GM12878 (cell line): Measurements from ENCODE around the gene GPR153. TPM values are rescaled to one million over a fixed set of nuclear protein-coding genes. Genes with fewer than 3 reads are reported as not detected.

Source experiments
- ATAC-seq: fragments of 200-7000 bp; cut with Tn5 transposase; 3 replicates; pipeline ENCODE4 v1.9.1; 2020; ENCODE audit warnings: mild to moderate bottlenecking, moderate library complexity
- BruUV-seq: library from RNA; stranded (reverse); fragments of 400-500 nt; replicated peaks from 2 replicates; lab custom pipeline; 2021; lab: Mats Ljungman, UMichigan
- CTCF ChIA-PET: fragments of 300-600 bp; sonication (Branson Sonifier 250); formaldehyde crosslinking; extraction: SDS; loops from one replicate; lab custom pipeline; 2021; ENCODE audit warnings: inconsistent platforms; lab: Yijun Ruan, JAX
- POLR2A ChIA-PET: fragments of 350-600 bp; formaldehyde crosslinking; extraction: SDS; loops from one replicate; lab custom pipeline; 2021; ENCODE audit warnings: inconsistent platforms; lab: Charles Lee
- RAD21 ChIA-PET: fragments of 300-600 bp; sonication (Branson Sonifier 250); formaldehyde crosslinking; loops from one replicate; lab custom pipeline; 2023; ENCODE audit warnings: antibody characterized with exemption; ENCODE audit not compliant: unreplicated experiment; lab: Charles Lee
- SMC1A ChIA-PET: fragments of 300-600 bp; sonication (Branson Sonifier 250); formaldehyde crosslinking; loops from one replicate; lab custom pipeline; 2023; ENCODE audit not compliant: unreplicated experiment, uncharacterized antibody; lab: Charles Lee
- DNase-seq: peaks from one replicate; pipeline ENCODE4 v3.0.0-alpha.2; 2011; ENCODE audit warnings: low read depth, low spot score
- FAIRE-seq: peaks from 3 replicates; lab custom pipeline; 2011; peaks lifted over from hg19 to GRCh38; lab: Jason Lieb, UNC
- H2AFZ ChIP-seq: 2 replicates; pipeline ENCODE4 v1.6.0; 2011; ENCODE audit warnings: low read depth, low read length, control low read depth; ENCODE audit not compliant: control insufficient read depth
- H3K27ac ChIP-seq: 2 replicates; pipeline ENCODE4 v1.5.1; 2011; ENCODE audit warnings: control low read depth; ENCODE audit not compliant: control insufficient read depth, insufficient read depth
- H3K27me3 ChIP-seq, 2 experiments: replicated peaks in 1 of 2; 2 replicates each; pipeline versions ENCODE4 v1.6.0 to v1.6.1; 2011; ENCODE audit warnings: low read length in 1 of 2; ENCODE audit not compliant: control insufficient read depth in 2 of 2, insufficient read depth in 2 of 2
- H3K36me3 ChIP-seq, 2 experiments: 2 replicates each; pipeline ENCODE4 v1.5.1; 2011; ENCODE audit warnings: low read length in 1 of 2; ENCODE audit not compliant: control insufficient read depth in 2 of 2, insufficient read depth in 2 of 2
- H3K4me1 ChIP-seq: 2 replicates; pipeline ENCODE4 v1.6.1; 2011; ENCODE audit warnings: mild to moderate bottlenecking, low read length, moderate library complexity, mixed read lengths; ENCODE audit not compliant: control insufficient read depth, insufficient read depth
- H3K4me2 ChIP-seq: 2 replicates; pipeline ENCODE4 v1.6.0; 2011; ENCODE audit warnings: control low read depth; ENCODE audit not compliant: control insufficient read depth, insufficient read depth
- H3K4me3 ChIP-seq: fragments of 200-600 bp; sonication (generic); 2 replicates; pipeline ENCODE4 v1.5.1; 2016
- H3K79me2 ChIP-seq: 2 replicates; pipeline ENCODE4 v1.6.0; 2011; ENCODE audit warnings: low read length; ENCODE audit not compliant: control insufficient read depth, insufficient read depth
- H3K9ac ChIP-seq: 2 replicates; pipeline ENCODE4 v1.8.0; 2011; ENCODE audit warnings: low read length, control low read depth, mixed read lengths; ENCODE audit not compliant: control insufficient read depth, insufficient read depth
- H3K9me3 ChIP-seq: replicated peaks from 3 replicates; pipeline ENCODE4 v1.5.1; 2011; ENCODE audit warnings: mild to moderate bottlenecking, low read length; ENCODE audit not compliant: control insufficient read depth, insufficient read depth
- H4K20me1 ChIP-seq: 2 replicates; pipeline ENCODE4 v1.6.0; 2011; ENCODE audit not compliant: control insufficient read depth, insufficient read depth
- HCFC1 ChIP-seq: fragments of 150-350 bp; IDR thresholded peaks from 2 replicates; pipeline ENCODE4 v1.6.1; 2014; ENCODE audit warnings: low read length
- MEF2A ChIP-seq: IDR thresholded peaks from 2 replicates; pipeline ENCODE4 v1.6.1; 2011; ENCODE audit warnings: low read depth, mild to moderate bottlenecking, low read length, moderate library complexity; ENCODE audit not compliant: insufficient read depth
- MEF2B ChIP-seq: fragments of 450-650 bp; IDR thresholded peaks from 2 replicates; pipeline ENCODE4 v1.6.1; 2018; ENCODE audit warnings: mild to moderate bottlenecking, moderate library complexity; ENCODE audit not compliant: partially characterized antibody, poor library complexity, severe bottlenecking
- TCF7 ChIP-seq: IDR thresholded peaks from 2 replicates; pipeline ENCODE4 v1.6.1; 2014; ENCODE audit warnings: antibody characterized with exemption, borderline replicate concordance
- WRNIP1 ChIP-seq: IDR thresholded peaks from 2 replicates; pipeline ENCODE4 v1.6.1; 2011; ENCODE audit warnings: low read depth, low read length, improper control_type of control experiment, borderline replicate concordance
- YY1 ChIP-seq: IDR thresholded peaks from 2 replicates; pipeline ENCODE4 v1.6.1; 2011; ENCODE audit warnings: low read depth, mild to moderate bottlenecking, low read length
- WGBS: methylation state at CpG from one replicate; pipeline ENCODE4 v1.1.6; 2016; ENCODE audit warnings: low lambda C conversion rate; ENCODE audit not compliant: insufficient replicate concordance, insufficient coverage; ENCODE audit errors: missing lambda C conversion rate; 5-methylcytosine and 5-hydroxymethylcytosine counted together
- in situ Hi-C: fragments of 300-500 bp; cut with MboI; formaldehyde crosslinking; loops from 9 replicates; pipeline ENCODE4 v1.14.3; 2018; ENCODE audit warnings: mixed read lengths
- intact Hi-C: fragments of 100-400 bp; cut with micrococcal nuclease; formaldehyde crosslinking; loops from one replicate; pipeline ENCODE4 v1.14.2; 2022; ENCODE audit not compliant: unreplicated experiment
- polyA plus RNA-seq, 11 experiments: library from polyadenylated mRNA; depleted of rRNA in 4 of 11; unstranded in 6 of 11; stranded (reverse) in 5 of 11; fragments of >200 nt; fragmentation: Nextera tagmentation in 4 of 11; fragmentation: Illumina TruSeq in 1 of 11; extraction: Ambion mirVana in 4 of 11; extraction: Trizol in 1 of 11; gene quantifications; 1 replicate in 1 of 11; 2 replicates in 10 of 11; pipeline versions ENCODE4 v1.2.1 to v1.2.3, GENCODE V29; 2011 to 2016; ENCODE audit warnings: inconsistent platforms in 2 of 11, missing spikeins in 2 of 11, low read depth in 1 of 11
- total RNA-seq, 4 experiments: library from RNA; depleted of rRNA in 3 of 4; stranded (reverse); fragments of >200 nt in 3 of 4; fragmentation: Illumina TruSeq in 1 of 4; extraction: Trizol in 1 of 4; gene quantifications; 2 replicates each; pipeline versions ENCODE4 v1.2.1 to v1.2.3, GENCODE V29; 2013 to 2021
- TF ChIP-seq, protein P1 (sequence below): fragments of 450-650 bp; IDR thresholded peaks from 2 replicates; pipeline ENCODE4 v1.6.1; 2017; ENCODE audit warnings: borderline replicate concordance
- TF ChIP-seq, protein P2 (sequence below): IDR thresholded peaks from 2 replicates; pipeline ENCODE4 v1.6.1; 2011; ENCODE audit warnings: low read depth, low read length, improper control_type of control experiment, borderline replicate concordance
- TF ChIP-seq, protein P3 (sequence below): IDR thresholded peaks from 2 replicates; pipeline ENCODE4 v1.6.1; 2011; ENCODE audit warnings: borderline replicate concordance, low read depth, mild to moderate bottlenecking, moderate library complexity, mixed read lengths, low read length; ENCODE audit not compliant: insufficient read depth; ENCODE audit errors: extremely low read length

GPR153 gene
- total and polyA plus RNA-seq, 10 of the 15 experiments (the other 5 are each of a cell fraction or from before 2014, with no cell fraction given), result 0.04 to 2.2 (median 0.54) TPM

DNA sequence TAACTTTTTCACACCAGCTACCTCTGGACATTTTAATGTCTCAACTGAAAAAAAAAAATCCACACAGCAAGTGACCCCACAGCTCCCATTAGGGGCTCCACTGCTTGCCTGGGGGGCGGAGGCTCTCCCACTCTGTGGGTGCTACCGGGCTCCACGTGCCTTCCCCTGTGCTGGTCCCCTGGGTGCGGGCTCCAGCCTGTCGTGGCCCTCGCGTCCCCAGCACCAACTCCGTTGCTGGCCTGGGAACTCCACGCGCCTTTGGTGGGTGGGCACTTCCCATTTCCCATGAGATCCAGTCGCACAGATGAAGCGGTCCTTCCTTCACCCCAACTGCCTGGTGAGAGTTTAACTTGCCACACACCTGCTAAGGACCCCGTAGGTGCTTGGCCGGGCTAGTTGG lies 27.1 kb upstream of the GPR153 start (continued):
- TF ChIP-seq, protein P1, sequence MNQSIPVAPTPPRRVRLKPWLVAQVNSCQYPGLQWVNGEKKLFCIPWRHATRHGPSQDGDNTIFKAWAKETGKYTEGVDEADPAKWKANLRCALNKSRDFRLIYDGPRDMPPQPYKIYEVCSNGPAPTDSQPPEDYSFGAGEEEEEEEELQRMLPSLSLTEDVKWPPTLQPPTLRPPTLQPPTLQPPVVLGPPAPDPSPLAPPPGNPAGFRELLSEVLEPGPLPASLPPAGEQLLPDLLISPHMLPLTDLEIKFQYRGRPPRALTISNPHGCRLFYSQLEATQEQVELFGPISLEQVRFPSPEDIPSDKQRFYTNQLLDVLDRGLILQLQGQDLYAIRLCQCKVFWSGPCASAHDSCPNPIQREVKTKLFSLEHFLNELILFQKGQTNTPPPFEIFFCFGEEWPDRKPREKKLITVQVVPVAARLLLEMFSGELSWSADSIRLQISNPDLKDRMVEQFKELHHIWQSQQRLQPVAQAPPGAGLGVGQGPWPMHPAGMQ, result no peak
- no peak for TF ChIP-seq WRNIP1
- TF ChIP-seq, protein P2, sequence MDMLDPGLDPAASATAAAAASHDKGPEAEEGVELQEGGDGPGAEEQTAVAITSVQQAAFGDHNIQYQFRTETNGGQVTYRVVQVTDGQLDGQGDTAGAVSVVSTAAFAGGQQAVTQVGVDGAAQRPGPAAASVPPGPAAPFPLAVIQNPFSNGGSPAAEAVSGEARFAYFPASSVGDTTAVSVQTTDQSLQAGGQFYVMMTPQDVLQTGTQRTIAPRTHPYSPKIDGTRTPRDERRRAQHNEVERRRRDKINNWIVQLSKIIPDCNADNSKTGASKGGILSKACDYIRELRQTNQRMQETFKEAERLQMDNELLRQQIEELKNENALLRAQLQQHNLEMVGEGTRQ, result no peak
- no peak for TF ChIP-seq YY1
- TF ChIP-seq MEF2B, result no peak
- TF ChIP-seq MEF2A, result no peak
- no peak for TF ChIP-seq HCFC1

DNA sequence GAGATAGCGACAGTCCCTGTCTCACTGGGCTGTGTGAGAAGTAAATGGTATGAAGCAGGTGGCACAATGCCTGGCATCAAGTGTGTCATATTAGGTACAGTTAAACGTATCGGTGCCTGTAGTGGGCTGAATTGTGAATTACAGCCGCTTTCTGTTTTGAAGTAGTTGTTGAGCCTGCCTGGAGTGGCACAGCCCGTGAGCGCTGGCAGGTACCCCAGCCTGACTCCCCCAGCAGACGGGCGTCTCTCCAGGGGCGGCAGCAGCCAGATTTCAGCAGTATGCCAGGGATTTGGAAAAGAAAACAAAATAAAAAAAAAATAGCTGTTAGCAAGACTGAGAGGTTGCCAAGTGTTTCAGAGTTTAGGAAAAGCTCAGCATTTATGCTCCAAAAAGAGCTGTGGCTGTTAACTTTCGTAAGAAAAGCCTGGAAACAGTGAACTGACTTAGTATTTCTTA lies 26.6 kb upstream of the GPR153 start:
- DNase-seq, result no peak
- no peak for FAIRE-seq
- CTCF ChIA-PET, result interaction anchor here (1.4 kb wide), 1 partner anchor 41 kb away, joined by 4 read pairs; no protein-coding TSS in a partner anchor

More for the DNA sequence above, 26.6 kb upstream of the GPR153 start:
- WGBS, result 94% methylated on average over 10 of the region's 10 CpGs
- Histone ChIP-seq H4K20me1 (no peaks in the 10 kb centered on the region), H3K36me3 (peaks cover 0 to 12% of the 10 kb centered on the region in 2 experiments; a peak in 2 of 4 replicates), H3K9ac (no peak overlapping the region), H3K27ac (no peak overlapping the region), H3K4me3 (no peak overlapping the region), H3K9me3 (no peaks in the 10 kb centered on the region), H3K79me2 (no peaks in the 10 kb centered on the region), H3K27me3 (no peaks in the 10 kb centered on the region), H2AFZ (no peak overlapping the region), H3K4me2 (no peak overlapping the region), H3K4me1 (peaks cover 20% of the 10 kb centered on the region)
- ChIA-PET RAD21 (interaction anchor here (0.8 kb wide), 1 partner anchor 27 kb away, joined by 3 read pairs; the partner anchor contains the start of gene GPR153), POLR2A (interaction anchor here (0.6 kb wide), 1 partner anchor 114 kb away, joined by 4 read pairs; no protein-coding TSS in a partner anchor), SMC1A (no interaction called here)
- no peak for ATAC-seq
- BruUV-seq, result no TSS peak
- TF ChIP-seq WRNIP1 (no peak), TCF7 (no peak)
- TF ChIP-seq, protein P3, sequence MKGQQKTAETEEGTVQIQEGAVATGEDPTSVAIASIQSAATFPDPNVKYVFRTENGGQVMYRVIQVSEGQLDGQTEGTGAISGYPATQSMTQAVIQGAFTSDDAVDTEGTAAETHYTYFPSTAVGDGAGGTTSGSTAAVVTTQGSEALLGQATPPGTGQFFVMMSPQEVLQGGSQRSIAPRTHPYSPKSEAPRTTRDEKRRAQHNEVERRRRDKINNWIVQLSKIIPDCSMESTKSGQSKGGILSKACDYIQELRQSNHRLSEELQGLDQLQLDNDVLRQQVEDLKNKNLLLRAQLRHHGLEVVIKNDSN, result no peak
- in situ Hi-C loops (no loop called here), intact Hi-C loops (no loop called here)
